SK-N-SH treated with all-trans-retinoic acid at 6 μM for 48 hours (cell line): ENCODE results near the gene VPS33B.

Source experiments
- ATAC-seq: fragments of 200-7000 bp; cut with Tn5 transposase; 3 replicates; pipeline ENCODE4 v1.9.1; 2020; ENCODE audit warnings: mild to moderate bottlenecking, moderate library complexity
- ARNTL ChIP-seq: fragments of 450-650 bp; formaldehyde crosslinking; IDR thresholded peaks from 2 replicates; pipeline ENCODE4 v1.5.0; 2020; ENCODE audit warnings: low read depth, mild to moderate bottlenecking, moderate library complexity, borderline replicate concordance
- BACH2 ChIP-seq: fragments of 250-450 bp; sonication (Bioruptor Pico); IDR thresholded peaks from 2 replicates; pipeline ENCODE4 v1.9.0; 2021; ENCODE audit warnings: mild to moderate bottlenecking, borderline replicate concordance
- CSDC2 ChIP-seq: fragments of 250-450 bp; sonication (Bioruptor Pico); IDR thresholded peaks from 2 replicates; pipeline ENCODE4 v1.5.0; 2020; ENCODE audit warnings: mild to moderate bottlenecking, moderate library complexity
- ESRRG ChIP-seq: fragments of 250-450 bp; sonication (Bioruptor Pico); IDR thresholded peaks from 2 replicates; pipeline ENCODE4 v1.6.1; 2021; ENCODE audit warnings: mild to moderate bottlenecking
- GLIS3 ChIP-seq: fragments of 250-450 bp; sonication (Bioruptor Pico); IDR thresholded peaks from 2 replicates; pipeline ENCODE4 v1.5.0; 2020; ENCODE audit warnings: mild to moderate bottlenecking, moderate library complexity
- ISL1 ChIP-seq: fragments of 250-450 bp; sonication (Bioruptor Pico); IDR thresholded peaks from 2 replicates; pipeline ENCODE4 v2.1.2; 2022; ENCODE audit warnings: mild to moderate bottlenecking, moderate library complexity
- OSR1 ChIP-seq: fragments of 250-450 bp; sonication (Bioruptor Pico); IDR thresholded peaks from 2 replicates; pipeline ENCODE4 v1.8.0; 2022; ENCODE audit warnings: moderate library complexity, mild to moderate bottlenecking, inconsistent platforms
- PPARA ChIP-seq: fragments of 250-450 bp; sonication (Bioruptor Pico); IDR thresholded peaks from 2 replicates; pipeline ENCODE4 v1.5.0; 2020; ENCODE audit warnings: mild to moderate bottlenecking, borderline replicate concordance
- RARB ChIP-seq: fragments of 250-450 bp; sonication (Bioruptor Pico); IDR thresholded peaks from 2 replicates; pipeline ENCODE4 v1.8.0; 2021; ENCODE audit warnings: mild to moderate bottlenecking, moderate library complexity
- SNAI2 ChIP-seq: fragments of 250-450 bp; sonication (Bioruptor Pico); IDR thresholded peaks from 2 replicates; pipeline ENCODE4 v1.5.0; 2020; ENCODE audit warnings: mild to moderate bottlenecking, moderate library complexity
- TCF4 ChIP-seq: fragments of 250-450 bp; sonication (Bioruptor Pico); IDR thresholded peaks from 2 replicates; pipeline ENCODE4 v1.8.0; 2021; ENCODE audit warnings: mild to moderate bottlenecking, moderate library complexity, borderline replicate concordance
- TOX ChIP-seq: fragments of 250-450 bp; sonication (Bioruptor Pico); IDR thresholded peaks from 2 replicates; pipeline ENCODE4 v1.8.0; 2021; ENCODE audit warnings: mild to moderate bottlenecking, moderate library complexity, borderline replicate concordance
- ZC3H10 ChIP-seq: fragments of 250-450 bp; sonication (Bioruptor Pico); IDR thresholded peaks from 2 replicates; pipeline ENCODE4 v1.5.1; 2021; ENCODE audit warnings: mild to moderate bottlenecking, moderate library complexity
- ZFP3 ChIP-seq: fragments of 250-450 bp; sonication (Bioruptor Pico); IDR thresholded peaks from 2 replicates; pipeline ENCODE4 v1.5.0; 2020; ENCODE audit warnings: mild to moderate bottlenecking, moderate library complexity
- ZFP30 ChIP-seq: fragments of 450-650 bp; formaldehyde crosslinking; IDR thresholded peaks from 2 replicates; pipeline ENCODE4 v1.5.0; 2022; ENCODE audit warnings: mild to moderate bottlenecking, moderate library complexity
- ZNF565 ChIP-seq: fragments of 450-650 bp; formaldehyde crosslinking; conservative IDR thresholded peaks from 2 replicates; pipeline ENCODE4 v1.5.0; 2020; ENCODE audit warnings: low read depth, mild to moderate bottlenecking, moderate library complexity
- ZNF70 ChIP-seq: fragments of 450-650 bp; formaldehyde crosslinking; IDR thresholded peaks from 2 replicates; pipeline ENCODE4 v1.5.0; 2020; ENCODE audit warnings: mild to moderate bottlenecking, moderate library complexity
- ZNF8 ChIP-seq: fragments of 450-650 bp; formaldehyde crosslinking; IDR thresholded peaks from 2 replicates; pipeline ENCODE4 v1.5.0; 2020; ENCODE audit warnings: mild to moderate bottlenecking, moderate library complexity
- TF ChIP-seq, protein P1 (sequence below): fragments of 250-450 bp; sonication (Bioruptor Pico); IDR thresholded peaks from 2 replicates; pipeline ENCODE4 v1.5.0; 2020; ENCODE audit warnings: mild to moderate bottlenecking, moderate library complexity
- TF ChIP-seq, protein P2 (sequence below): fragments of 250-450 bp; sonication (Bioruptor Pico); IDR thresholded peaks from 2 replicates; pipeline ENCODE4 v1.5.1; 2021; ENCODE audit warnings: mild to moderate bottlenecking, moderate library complexity
- TF ChIP-seq, protein P3 (sequence below): fragments of 250-450 bp; sonication (Bioruptor Pico); IDR thresholded peaks from 2 replicates; pipeline ENCODE4 v1.8.0; 2021; ENCODE audit warnings: low read depth, mild to moderate bottlenecking, moderate library complexity, borderline replicate concordance
- TF ChIP-seq, protein P4 (sequence below): fragments of 250-450 bp; sonication (Bioruptor Pico); IDR thresholded peaks from 2 replicates; pipeline ENCODE4 v1.5.1; 2020; ENCODE audit warnings: low read depth, mild to moderate bottlenecking, moderate library complexity

Gene VPS33B

DNA sequence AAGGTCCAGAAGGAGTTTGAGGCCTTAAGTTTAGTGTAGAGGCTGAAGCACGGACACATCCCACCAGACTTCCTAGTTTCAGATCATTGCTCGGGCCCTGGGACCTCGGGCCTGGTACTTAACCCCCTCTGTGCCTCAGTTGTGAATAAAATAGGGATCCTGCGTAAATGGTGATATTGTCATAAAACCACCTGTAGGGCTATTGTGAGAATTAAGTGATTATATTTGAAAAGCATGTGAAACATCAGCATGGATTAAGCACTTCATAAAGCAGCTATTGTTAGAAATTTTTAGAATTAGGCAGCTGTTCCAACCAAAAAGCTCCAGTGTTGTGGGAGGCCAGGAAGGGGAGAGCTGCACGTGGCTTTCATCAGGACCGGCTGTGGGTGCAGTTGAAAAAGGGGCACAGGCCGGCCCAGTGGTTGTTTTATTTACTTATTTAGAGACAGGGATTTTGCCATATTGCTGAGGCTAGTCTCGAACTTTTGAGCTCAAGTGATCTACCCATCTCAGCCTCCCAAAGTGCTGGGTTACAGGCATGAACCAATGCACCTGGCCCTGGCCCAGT lies 63.3 kb downstream of the VPS33B start:
- TF ChIP-seq ZFP30 (CRISPR knock-in tag), result no peak
- no peak for TF ChIP-seq PPARA (CRISPR knock-in tag)
- TF ChIP-seq, protein P1, sequence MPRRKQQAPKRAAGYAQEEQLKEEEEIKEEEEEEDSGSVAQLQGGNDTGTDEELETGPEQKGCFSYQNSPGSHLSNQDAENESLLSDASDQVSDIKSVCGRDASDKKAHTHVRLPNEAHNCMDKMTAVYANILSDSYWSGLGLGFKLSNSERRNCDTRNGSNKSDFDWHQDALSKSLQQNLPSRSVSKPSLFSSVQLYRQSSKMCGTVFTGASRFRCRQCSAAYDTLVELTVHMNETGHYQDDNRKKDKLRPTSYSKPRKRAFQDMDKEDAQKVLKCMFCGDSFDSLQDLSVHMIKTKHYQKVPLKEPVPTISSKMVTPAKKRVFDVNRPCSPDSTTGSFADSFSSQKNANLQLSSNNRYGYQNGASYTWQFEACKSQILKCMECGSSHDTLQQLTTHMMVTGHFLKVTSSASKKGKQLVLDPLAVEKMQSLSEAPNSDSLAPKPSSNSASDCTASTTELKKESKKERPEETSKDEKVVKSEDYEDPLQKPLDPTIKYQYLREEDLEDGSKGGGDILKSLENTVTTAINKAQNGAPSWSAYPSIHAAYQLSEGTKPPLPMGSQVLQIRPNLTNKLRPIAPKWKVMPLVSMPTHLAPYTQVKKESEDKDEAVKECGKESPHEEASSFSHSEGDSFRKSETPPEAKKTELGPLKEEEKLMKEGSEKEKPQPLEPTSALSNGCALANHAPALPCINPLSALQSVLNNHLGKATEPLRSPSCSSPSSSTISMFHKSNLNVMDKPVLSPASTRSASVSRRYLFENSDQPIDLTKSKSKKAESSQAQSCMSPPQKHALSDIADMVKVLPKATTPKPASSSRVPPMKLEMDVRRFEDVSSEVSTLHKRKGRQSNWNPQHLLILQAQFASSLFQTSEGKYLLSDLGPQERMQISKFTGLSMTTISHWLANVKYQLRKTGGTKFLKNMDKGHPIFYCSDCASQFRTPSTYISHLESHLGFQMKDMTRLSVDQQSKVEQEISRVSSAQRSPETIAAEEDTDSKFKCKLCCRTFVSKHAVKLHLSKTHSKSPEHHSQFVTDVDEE (CRISPR knock-in tag), result no peak
- no peak for TF ChIP-seq BACH2 (CRISPR knock-in tag)
- TF ChIP-seq, protein P2, sequence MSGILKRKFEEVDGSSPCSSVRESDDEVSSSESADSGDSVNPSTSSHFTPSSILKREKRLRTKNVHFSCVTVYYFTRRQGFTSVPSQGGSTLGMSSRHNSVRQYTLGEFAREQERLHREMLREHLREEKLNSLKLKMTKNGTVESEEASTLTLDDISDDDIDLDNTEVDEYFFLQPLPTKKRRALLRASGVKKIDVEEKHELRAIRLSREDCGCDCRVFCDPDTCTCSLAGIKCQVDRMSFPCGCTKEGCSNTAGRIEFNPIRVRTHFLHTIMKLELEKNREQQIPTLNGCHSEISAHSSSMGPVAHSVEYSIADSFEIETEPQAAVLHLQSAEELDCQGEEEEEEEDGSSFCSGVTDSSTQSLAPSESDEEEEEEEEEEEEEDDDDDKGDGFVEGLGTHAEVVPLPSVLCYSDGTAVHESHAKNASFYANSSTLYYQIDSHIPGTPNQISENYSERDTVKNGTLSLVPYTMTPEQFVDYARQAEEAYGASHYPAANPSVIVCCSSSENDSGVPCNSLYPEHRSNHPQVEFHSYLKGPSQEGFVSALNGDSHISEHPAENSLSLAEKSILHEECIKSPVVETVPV (CRISPR knock-in tag), result no peak
- TF ChIP-seq ZFP3, result no peak
- TF ChIP-seq GLIS3 (CRISPR knock-in tag), result no peak
- TF ChIP-seq ZC3H10 (CRISPR knock-in tag), result no peak
- no peak for TF ChIP-seq CSDC2 (CRISPR knock-in tag)
- TF ChIP-seq ISL1 (CRISPR knock-in tag), result no peak
- no peak for TF ChIP-seq TCF4 (CRISPR knock-in tag)
- no peak for TF ChIP-seq RARB (CRISPR knock-in tag)
- no peak for ATAC-seq

DNA sequence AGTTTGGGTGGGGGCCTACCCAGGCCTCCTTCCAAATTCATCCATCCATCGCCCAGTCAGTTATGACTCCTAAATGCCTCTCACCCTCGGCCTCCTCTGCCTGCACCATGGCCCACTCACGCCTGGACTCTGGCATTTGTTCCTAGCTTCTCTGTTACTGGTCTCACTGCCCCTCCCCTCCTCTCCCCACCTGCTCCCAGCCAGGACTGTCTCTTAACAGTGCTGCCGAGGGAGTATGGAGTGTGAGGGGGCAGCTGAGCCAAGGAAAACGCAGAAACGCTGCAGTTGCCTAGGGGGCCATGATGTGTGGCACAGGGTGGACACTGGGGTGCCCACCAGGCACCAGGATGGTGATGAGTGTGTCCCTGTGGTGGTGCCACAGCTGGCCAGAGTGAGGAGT lies 64.6 kb downstream of the VPS33B start:
- no peak for ATAC-seq
- no peak for TF ChIP-seq SNAI2 (CRISPR knock-in tag)
- no peak for TF ChIP-seq ZNF565 (CRISPR knock-in tag)
- no peak for TF ChIP-seq ZNF8 (CRISPR knock-in tag)
- TF ChIP-seq, protein P3, sequence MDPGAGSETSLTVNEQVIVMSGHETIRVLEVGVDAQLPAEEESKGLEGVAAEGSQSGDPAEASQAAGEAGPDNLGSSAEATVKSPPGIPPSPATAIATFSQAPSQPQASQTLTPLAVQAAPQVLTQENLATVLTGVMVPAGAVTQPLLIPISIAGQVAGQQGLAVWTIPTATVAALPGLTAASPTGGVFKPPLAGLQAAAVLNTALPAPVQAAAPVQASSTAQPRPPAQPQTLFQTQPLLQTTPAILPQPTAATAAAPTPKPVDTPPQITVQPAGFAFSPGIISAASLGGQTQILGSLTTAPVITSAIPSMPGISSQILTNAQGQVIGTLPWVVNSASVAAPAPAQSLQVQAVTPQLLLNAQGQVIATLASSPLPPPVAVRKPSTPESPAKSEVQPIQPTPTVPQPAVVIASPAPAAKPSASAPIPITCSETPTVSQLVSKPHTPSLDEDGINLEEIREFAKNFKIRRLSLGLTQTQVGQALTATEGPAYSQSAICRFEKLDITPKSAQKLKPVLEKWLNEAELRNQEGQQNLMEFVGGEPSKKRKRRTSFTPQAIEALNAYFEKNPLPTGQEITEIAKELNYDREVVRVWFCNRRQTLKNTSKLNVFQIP (CRISPR knock-in tag), result no peak
- TF ChIP-seq ZNF70 (CRISPR knock-in tag), result no peak
- no peak for TF ChIP-seq ZFP30 (CRISPR knock-in tag)

DNA sequence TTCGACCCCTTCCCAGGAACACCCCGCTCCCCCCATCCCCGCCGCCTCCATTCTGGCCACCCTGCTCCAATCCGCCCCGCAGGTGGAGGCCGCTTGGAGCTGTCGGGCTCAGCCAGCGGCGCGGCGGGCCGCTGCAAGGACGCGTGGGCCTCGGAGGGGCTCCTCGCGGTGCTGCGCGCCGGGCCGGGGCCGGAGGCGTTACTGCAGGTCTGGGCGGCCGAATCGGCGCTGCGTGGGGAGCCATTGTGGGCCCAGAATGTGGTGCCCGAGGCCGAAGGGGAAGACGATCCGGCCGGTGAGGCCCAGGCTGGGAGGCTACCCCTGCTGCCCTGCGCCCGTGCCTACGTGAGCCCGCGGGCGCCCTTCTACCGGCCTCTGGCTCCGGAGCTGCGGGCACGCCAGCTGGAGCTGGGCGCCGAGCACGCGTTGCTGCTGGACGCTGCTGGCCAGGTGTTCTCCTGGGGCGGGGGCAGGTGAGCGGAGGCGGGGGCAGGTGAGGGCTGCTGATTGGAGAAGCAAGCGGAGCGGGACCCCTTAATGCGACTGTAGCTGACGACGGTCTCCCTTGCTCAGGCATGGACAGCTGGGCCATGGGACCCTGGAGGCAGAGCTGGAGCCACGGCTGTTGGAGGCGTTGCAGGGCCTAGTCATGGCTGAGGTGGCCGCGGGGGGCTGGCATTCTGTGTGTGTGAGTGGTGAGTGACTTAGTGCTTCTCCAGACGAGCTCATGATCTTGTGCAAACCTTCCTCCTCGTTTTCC lies 65.2 kb downstream of the VPS33B start:
- TF ChIP-seq RARB (CRISPR knock-in tag), result no peak
- ATAC-seq, result peak; percentile 18

DNA sequence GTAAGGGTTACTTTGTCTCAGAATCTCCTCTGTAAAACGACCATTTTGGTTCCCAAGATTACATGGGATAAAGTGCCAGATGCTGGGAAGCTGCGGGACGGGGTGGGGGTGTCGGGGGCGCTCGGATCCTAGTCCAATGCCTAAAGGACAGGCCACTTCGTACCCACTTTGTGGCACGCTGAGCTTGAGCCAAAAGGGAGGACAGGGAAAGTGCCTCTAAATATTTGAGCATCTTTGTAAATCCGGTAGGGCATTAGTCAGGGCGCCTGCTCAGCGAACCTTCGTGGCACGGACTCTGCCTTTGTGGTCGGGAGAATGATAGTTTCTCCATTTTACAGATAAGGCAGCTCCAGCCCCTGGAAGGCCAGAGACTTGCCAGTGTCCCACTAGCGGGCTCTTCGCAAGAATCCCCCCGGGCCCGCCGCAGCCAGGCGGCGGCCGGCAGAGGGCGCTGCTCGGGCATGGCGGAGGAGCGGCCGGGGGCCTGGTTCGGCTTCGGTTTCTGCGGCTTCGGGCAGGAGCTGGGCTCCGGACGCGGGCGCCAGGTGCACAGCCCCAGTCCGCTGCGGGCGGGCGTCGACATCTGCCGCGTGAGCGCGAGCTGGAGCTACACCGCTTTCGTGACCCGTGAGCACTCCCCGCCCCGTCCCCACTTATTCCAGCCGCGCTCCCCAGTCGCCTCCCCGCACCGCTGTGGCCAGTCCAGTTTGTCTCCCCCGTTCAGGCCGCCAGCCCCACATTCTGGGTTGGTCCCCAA lies 65.9 kb downstream of the VPS33B start:
- ATAC-seq, result peak; percentile 62
- TF ChIP-seq ZNF8 (CRISPR knock-in tag) (no peak), TCF4 (CRISPR knock-in tag) (no peak), OSR1 (CRISPR knock-in tag) (no peak), ZFP3 (no peak), RARB (CRISPR knock-in tag) (no peak), ESRRG (CRISPR knock-in tag) (no peak), TOX (CRISPR knock-in tag) (no peak), ARNTL (CRISPR knock-in tag) (no peak), GLIS3 (CRISPR knock-in tag) (no peak), ZNF565 (CRISPR knock-in tag) (no peak), SNAI2 (CRISPR knock-in tag) (no peak), ISL1 (CRISPR knock-in tag) (no peak), ZNF70 (CRISPR knock-in tag) (no peak), PPARA (CRISPR knock-in tag) (no peak), ZFP30 (CRISPR knock-in tag) (no peak), BACH2 (CRISPR knock-in tag) (no peak)
- TF ChIP-seq, protein P4, sequence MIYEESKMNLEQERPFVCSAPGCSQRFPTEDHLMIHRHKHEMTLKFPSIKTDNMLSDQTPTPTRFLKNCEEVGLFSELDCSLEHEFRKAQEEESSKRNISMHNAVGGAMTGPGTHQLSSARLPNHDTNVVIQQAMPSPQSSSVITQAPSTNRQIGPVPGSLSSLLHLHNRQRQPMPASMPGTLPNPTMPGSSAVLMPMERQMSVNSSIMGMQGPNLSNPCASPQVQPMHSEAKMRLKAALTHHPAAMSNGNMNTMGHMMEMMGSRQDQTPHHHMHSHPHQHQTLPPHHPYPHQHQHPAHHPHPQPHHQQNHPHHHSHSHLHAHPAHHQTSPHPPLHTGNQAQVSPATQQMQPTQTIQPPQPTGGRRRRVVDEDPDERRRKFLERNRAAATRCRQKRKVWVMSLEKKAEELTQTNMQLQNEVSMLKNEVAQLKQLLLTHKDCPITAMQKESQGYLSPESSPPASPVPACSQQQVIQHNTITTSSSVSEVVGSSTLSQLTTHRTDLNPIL, result no peak
